ENCODE data around the gene F10. TPM values are rescaled to one million over a fixed set of nuclear protein-coding genes. Genes with fewer than 3 reads are reported as not detected.

Gene F10
- total RNA-seq, 1 experiment from 2014 or later: not detected

DNA sequence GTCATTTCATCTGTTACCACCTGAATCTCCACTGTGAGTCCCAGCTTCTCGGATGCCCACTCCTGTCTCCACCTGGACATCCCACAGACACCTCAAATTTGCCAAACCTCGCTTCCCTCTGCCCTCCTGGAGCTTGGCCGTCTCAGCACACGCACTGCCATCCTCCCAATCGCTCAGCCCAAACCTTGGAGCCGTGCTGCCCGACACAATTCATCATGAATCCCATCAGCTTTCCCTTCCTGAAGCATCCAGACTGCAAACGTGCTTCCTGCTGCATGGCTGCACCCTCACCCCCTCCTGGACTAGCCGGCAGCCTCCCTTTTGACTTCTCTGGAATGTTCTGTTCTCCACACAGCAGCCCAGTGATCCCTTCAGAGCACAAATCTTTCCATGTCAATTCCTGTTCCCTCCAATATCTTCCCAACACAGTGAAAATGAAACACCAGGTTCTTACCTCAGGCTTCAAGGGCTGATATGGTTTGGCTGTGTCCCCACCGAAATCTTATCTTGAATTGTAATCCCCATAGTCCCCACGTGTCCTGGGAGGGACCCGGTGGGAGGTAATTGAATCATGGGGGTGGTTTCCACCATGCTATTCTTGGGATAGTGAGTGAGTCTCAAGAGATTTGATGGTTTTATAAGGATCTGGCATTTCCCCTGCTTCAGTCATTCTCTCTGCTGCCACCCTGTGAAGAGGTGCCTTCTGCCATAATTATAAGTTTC lies 34.8 kb downstream of the F10 start:
- intact Hi-C loops (cut with micrococcal nuclease): loop anchor here (10.0 kb wide), 1 partner anchor 237 kb away; no protein-coding TSS in a partner anchor
- H3K36me3 Mint-ChIP-seq (ENCODE audit: insufficient read depth, unreplicated experiment): no peaks in the 10 kb centered on the region
- no peak overlapping the region for H3K4me3 Mint-ChIP-seq (ENCODE audit: unreplicated experiment)
- no peak for DNase-seq (ENCODE audit: unreplicated experiment)
- no peak overlapping the region for H3K27ac Mint-ChIP-seq (ENCODE audit: low read depth, unreplicated experiment)
- ChIA-PET CTCF (interaction anchor here (0.6 to 0.9 kb wide), 2 partner anchors 15 to 41 kb away, joined by 3 to 4 read pairs; no protein-coding TSS in a partner anchor), POLR2A (interaction anchor here (0.7 to 0.8 kb wide), 3 partner anchors 17 to 49 kb away, joined by 3 read pairs; no protein-coding TSS in a partner anchor)
- TF ChIP-seq, protein P1, sequence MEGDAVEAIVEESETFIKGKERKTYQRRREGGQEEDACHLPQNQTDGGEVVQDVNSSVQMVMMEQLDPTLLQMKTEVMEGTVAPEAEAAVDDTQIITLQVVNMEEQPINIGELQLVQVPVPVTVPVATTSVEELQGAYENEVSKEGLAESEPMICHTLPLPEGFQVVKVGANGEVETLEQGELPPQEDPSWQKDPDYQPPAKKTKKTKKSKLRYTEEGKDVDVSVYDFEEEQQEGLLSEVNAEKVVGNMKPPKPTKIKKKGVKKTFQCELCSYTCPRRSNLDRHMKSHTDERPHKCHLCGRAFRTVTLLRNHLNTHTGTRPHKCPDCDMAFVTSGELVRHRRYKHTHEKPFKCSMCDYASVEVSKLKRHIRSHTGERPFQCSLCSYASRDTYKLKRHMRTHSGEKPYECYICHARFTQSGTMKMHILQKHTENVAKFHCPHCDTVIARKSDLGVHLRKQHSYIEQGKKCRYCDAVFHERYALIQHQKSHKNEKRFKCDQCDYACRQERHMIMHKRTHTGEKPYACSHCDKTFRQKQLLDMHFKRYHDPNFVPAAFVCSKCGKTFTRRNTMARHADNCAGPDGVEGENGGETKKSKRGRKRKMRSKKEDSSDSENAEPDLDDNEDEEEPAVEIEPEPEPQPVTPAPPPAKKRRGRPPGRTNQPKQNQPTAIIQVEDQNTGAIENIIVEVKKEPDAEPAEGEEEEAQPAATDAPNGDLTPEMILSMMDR (IDR thresholded peaks at IDR 0.05; ENCODE audit: unreplicated experiment): no peak
- no TSS peak for BruUV-seq (replicated peaks)
- H3K4me1 Mint-ChIP-seq (ENCODE audit: insufficient read depth, unreplicated experiment): peaks cover 6% of the 10 kb centered on the region
- peaks cover 7% of the 10 kb centered on the region for H3K9me3 Mint-ChIP-seq (ENCODE audit: unreplicated experiment)
- H3K27me3 Mint-ChIP-seq (ENCODE audit: insufficient read depth, unreplicated experiment): peaks cover 11% of the 10 kb centered on the region

DNA sequence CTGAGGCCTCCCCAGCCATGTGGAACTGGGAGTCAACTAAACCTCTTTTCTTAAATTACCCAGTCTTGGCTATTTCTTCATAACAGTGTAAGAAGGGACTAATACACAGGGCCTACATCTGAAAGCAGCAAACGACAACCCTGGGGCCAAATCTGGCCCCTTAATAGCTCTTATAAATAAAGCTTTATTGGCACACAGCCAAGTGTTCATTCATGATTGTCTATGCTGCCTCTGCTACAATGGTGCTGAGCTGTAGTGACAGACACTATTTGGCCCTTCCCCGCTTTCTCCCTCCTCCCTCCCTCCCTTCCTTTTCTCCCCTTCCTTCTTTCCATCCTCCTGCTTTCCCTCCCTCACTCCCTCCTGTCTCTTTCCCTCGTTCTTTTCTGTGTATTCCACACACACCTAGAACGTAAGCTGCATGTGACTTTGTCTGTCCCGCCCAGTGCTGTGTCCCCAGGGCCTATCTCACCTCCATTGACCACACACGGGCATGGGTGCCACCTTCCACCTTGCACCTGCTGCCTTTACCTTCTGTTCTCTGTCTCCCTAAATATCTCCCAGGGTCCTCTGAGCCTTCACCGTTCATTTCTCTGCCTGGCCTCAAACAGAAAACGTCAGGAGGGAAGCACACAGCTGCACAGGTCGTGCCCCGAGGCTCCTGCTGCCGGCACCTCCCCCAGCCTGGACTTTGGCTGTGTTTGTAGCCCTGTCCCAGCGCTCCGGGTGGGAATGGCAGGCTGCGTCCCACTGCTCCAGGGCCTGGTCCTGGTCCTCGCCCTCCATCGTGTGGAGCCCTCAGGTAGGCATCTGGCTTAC lies 35.5 kb downstream of the F10 start, which contains the start of gene PROZ:
Gene PROZ, plus strand, starts transcription at position 720 of the 819 bp plus-strand sequence. Its CDS starts 13 bp downstream, at position 733.
- H3K27me3 Mint-ChIP-seq (ENCODE audit: insufficient read depth, unreplicated experiment): peaks cover 15% of the 10 kb centered on the region
- CTCF ChIA-PET: interaction anchor here (0.6 kb wide), 1 partner anchor 16 kb away, joined by 3 read pairs; no protein-coding TSS in a partner anchor

DNA sequence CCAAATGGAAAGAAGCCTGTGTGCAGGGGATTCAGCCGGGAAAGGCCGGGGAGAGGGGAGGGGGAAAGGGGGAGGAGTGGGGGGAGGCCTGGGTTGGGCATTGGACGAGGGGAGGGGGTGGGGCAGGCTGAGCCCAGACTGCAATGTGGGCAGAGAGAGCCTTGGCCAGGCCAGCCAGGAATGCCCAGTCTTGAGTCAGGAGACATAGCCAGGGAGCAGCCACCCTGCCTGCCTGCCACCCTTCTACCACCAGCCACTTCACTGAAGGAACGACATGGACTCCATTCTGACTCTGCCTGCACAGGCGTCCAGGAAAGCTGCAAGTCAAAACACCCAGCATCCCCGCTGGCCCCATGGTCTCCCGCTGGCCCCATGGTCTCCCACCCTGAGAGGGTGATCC lies 36.3 kb downstream of the F10 start:
- BruUV-seq (replicated peaks): no TSS peak
- Mint-ChIP-seq H3K9me3 (ENCODE audit: unreplicated experiment) (no peaks in the 10 kb centered on the region), H3K36me3 (ENCODE audit: insufficient read depth, unreplicated experiment) (no peaks in the 10 kb centered on the region), H3K4me3 (ENCODE audit: unreplicated experiment) (no peak overlapping the region), H3K27ac (ENCODE audit: low read depth, unreplicated experiment) (no peak overlapping the region), H3K27me3 (ENCODE audit: insufficient read depth, unreplicated experiment) (peaks cover 23% of the 10 kb centered on the region), H3K4me1 (ENCODE audit: insufficient read depth, unreplicated experiment) (no peaks in the 10 kb centered on the region)
- POLR2A ChIA-PET: no interaction called here
- DNase-seq (ENCODE audit: unreplicated experiment): no peak
- CTCF ChIA-PET: no interaction called here
- TF ChIP-seq, protein P1 (IDR thresholded peaks at IDR 0.05; ENCODE audit: unreplicated experiment): no peak
- intact Hi-C loops (cut with micrococcal nuclease): loop anchor here (10.0 kb wide), 1 partner anchor 236 kb away; no protein-coding TSS in a partner anchor

More for the DNA sequence above, 35.5 kb downstream of the F10 start, which contains the start of gene PROZ:
- intact Hi-C loops (cut with micrococcal nuclease): loop anchor here (10.0 kb wide), 1 partner anchor 237 kb away; no protein-coding TSS in a partner anchor
- POLR2A ChIA-PET: interaction anchor here (0.7 kb wide), 1 partner anchor 31 kb away, joined by 3 read pairs; no protein-coding TSS in a partner anchor
- no peak within 1 kb of the TSS for H3K27ac Mint-ChIP-seq (ENCODE audit: low read depth, unreplicated experiment)
- no peak within 1 kb of the TSS for H3K4me3 Mint-ChIP-seq (ENCODE audit: unreplicated experiment)
- BruUV-seq (replicated peaks): no TSS peak
- no peaks in the 10 kb centered on the region for H3K4me1 Mint-ChIP-seq (ENCODE audit: insufficient read depth, unreplicated experiment)
- H3K36me3 Mint-ChIP-seq (ENCODE audit: insufficient read depth, unreplicated experiment): no peaks in the 10 kb centered on the region
- TF ChIP-seq, protein P1 (IDR thresholded peaks at IDR 0.05; ENCODE audit: unreplicated experiment): no peak
- H3K9me3 Mint-ChIP-seq (ENCODE audit: unreplicated experiment): no peaks in the 10 kb centered on the region
- no peak for DNase-seq (ENCODE audit: unreplicated experiment)

DNA sequence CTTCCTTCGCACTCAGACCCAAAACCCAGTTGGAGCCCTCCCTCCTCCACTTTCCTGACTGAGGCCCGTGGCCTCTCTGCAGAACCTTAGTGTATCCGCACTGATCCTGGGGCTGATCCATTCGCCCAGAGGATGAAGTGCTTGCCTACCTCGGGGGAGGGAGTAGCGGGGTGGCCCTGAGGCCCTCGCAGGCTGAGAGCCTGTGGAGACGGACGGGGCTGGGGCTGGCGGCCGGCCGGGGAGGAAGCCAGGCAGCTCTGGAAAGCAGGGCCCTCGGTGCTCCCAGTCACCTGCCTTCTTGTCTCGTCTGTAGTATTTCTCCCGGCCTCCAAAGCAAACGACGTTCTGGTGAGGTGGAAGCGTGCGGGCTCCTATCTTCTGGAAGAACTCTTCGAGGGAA lies 37.1 kb downstream of the F10 start:
- intact Hi-C loops (cut with micrococcal nuclease): loop anchor here (10.0 kb wide), 1 partner anchor 235 kb away; no protein-coding TSS in a partner anchor
- no peak for DNase-seq (ENCODE audit: unreplicated experiment)
- no peaks in the 10 kb centered on the region for H3K4me1 Mint-ChIP-seq (ENCODE audit: insufficient read depth, unreplicated experiment)
- CTCF ChIA-PET: no interaction called here
- TF ChIP-seq, protein P1 (IDR thresholded peaks at IDR 0.05; ENCODE audit: unreplicated experiment): no peak
- BruUV-seq (replicated peaks): no TSS peak
- peaks cover 23% of the 10 kb centered on the region for H3K27me3 Mint-ChIP-seq (ENCODE audit: insufficient read depth, unreplicated experiment)
- no peak overlapping the region for H3K4me3 Mint-ChIP-seq (ENCODE audit: unreplicated experiment)
- no peaks in the 10 kb centered on the region for H3K36me3 Mint-ChIP-seq (ENCODE audit: insufficient read depth, unreplicated experiment)
- no peaks in the 10 kb centered on the region for H3K9me3 Mint-ChIP-seq (ENCODE audit: unreplicated experiment)
- POLR2A ChIA-PET: no interaction called here
- H3K27ac Mint-ChIP-seq (ENCODE audit: low read depth, unreplicated experiment): no peak overlapping the region
